ENCODE results near the gene NIBAN1.

The NIBAN1 gene

DNA sequence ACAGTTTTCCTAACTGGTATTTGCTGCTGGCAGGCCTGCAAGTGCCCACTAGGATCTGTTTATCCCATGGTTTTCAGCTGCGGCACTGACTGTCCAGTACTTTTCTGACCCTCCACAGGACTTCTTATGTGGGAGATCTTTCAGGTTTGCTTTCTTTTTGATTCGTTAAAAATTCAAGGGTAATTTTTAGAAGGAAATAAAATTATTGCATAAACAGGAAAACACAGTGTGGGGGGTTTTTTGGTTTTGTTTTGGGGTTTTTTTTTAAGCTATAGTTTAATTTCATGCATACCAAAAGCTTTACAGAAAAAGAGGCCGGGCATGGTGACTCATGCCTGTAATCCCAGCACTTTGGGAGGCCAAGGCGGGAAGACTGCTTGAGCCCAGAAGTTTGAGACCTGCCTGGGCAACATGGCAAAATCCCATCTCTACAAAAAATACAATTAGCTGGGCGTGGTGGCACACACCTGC, 3.6 kb downstream of the NIBAN1 start:
- no peaks in the 10 kb centered on the region for H3K9me3 Mint-ChIP-seq
- no peak overlapping the region for H3K27ac Mint-ChIP-seq
- peaks cover 45% of the 10 kb centered on the region for H3K27me3 Mint-ChIP-seq (ENCODE audit: low read depth)
- no peaks in the 10 kb centered on the region for H3K36me3 Mint-ChIP-seq (ENCODE audit: low read depth)
- TF ChIP-seq CTCF (IDR thresholded peaks at IDR 0.05; ENCODE audit: unreplicated experiment in 3 of 3) = no peak
- H3K4me1 Mint-ChIP-seq = peaks cover 16% of the 10 kb centered on the region
- H3K4me3 Mint-ChIP-seq = no peak overlapping the region

GRCh38 chr1:184966989-184967388, 7.3 kb downstream of the NIBAN1 start:
- TF ChIP-seq CTCF (IDR thresholded peaks at IDR 0.05; ENCODE audit: unreplicated experiment in 3 of 3) = no peak
- H3K36me3 Mint-ChIP-seq (ENCODE audit: low read depth) = no peaks in the 10 kb centered on the region
- no peak overlapping the region for H3K4me3 Mint-ChIP-seq
- H3K27ac Mint-ChIP-seq = no peak overlapping the region
- peaks cover 17% of the 10 kb centered on the region for H3K27me3 Mint-ChIP-seq (ENCODE audit: low read depth)
- H3K9me3 Mint-ChIP-seq = no peaks in the 10 kb centered on the region
- H3K4me1 Mint-ChIP-seq = no peaks in the 10 kb centered on the region

DNA sequence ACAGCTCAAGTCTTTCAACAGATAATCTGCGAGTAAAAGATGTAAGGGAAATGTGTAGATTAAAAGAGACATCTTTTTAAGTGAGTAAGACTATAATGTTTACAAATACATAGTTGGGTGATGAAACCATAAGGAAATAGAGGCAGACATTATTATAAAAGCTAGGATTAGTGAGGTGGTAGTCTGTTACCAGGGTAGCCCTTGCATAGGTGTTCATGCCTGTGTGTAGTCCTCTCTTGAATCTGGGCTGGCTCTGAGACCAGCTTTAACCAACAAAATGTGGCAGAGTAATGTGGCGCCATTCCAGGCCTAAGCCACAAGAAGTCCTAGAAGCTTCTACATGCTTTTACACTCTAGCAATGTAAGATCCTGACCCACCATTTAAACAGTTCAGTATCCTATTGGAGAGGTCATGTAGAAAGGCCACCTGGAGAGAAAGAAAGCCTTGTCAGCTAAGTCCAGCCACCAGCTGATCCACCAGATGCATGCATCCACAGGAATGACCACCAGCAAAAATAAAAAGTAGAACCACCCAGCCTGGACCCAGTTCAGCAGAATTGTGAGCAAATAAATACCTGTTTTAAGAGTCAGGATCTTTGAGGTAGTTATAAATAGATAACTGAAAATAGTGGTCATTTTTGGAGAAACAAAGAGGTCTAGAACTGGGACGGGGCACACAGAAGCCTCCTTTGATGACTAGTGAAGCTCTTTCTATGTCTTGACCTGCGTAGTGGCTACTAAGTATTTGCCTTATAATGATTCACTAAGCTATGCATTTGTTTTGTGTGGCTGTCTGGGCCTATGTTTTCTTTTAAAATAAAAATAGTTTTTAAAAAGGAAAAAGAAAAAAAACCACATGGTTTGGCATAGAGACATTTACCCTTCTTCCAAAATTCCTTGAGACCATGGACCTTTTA, 8.1 kb downstream of the NIBAN1 start:
- Mint-ChIP-seq H3K4me3 (no peak overlapping the region), H3K36me3 (ENCODE audit: low read depth) (no peaks in the 10 kb centered on the region), H3K9me3 (no peaks in the 10 kb centered on the region), H3K4me1 (no peaks in the 10 kb centered on the region), H3K27ac (no peak overlapping the region), H3K27me3 (ENCODE audit: low read depth) (peaks cover 10% of the 10 kb centered on the region)
- TF ChIP-seq CTCF (IDR thresholded peaks at IDR 0.05; ENCODE audit: unreplicated experiment in 3 of 3) = no peak

DNA sequence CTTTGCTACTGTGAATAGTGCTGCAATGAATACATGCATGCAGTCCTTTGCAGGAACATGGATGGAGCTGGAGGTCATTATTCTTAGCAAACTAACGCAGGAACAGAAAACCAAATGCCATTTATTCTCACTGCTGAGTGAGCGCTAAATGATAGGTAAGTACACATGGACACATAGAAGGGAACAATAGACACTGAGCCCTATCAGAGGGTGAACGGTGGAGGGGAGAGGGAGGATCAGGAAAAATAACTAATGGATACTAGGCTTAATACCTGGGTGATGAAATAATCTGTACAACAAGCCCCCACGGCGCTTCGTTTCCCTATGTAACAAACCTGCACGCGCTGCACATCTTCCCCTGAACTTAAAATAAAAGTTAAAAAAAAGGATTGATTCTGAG, 8.9 kb downstream of the NIBAN1 start:
- TF ChIP-seq CTCF (IDR thresholded peaks at IDR 0.05; ENCODE audit: unreplicated experiment in 3 of 3) = no peak
- no peaks in the 10 kb centered on the region for H3K4me1 Mint-ChIP-seq
- H3K4me3 Mint-ChIP-seq = no peak overlapping the region
- H3K27ac Mint-ChIP-seq = no peak overlapping the region
- H3K36me3 Mint-ChIP-seq (ENCODE audit: low read depth) = no peaks in the 10 kb centered on the region
- peaks cover 4% of the 10 kb centered on the region for H3K27me3 Mint-ChIP-seq (ENCODE audit: low read depth)
- no peaks in the 10 kb centered on the region for H3K9me3 Mint-ChIP-seq

DNA sequence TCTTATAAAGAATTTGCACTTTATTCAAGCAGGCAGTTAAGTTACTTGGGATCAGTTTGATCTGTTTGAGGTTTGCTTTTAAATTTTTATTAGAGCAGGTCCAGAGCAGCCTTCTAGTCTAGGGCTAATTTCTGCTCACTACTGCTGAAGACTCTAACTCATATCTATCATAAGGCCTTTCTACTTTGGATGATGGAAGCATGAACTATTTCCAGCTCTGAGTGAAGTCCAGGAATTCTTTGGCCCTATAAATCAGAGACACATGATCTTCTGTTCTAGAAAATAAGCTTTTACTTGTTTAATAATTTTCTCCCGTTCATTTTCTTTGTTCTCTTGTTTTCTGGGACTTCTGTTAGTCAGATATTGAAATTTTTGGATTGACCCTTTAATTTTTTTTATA, 14.7 kb downstream of the NIBAN1 start:
- H3K27ac Mint-ChIP-seq = no peak overlapping the region
- no peaks in the 10 kb centered on the region for H3K36me3 Mint-ChIP-seq (ENCODE audit: low read depth)
- H3K4me1 Mint-ChIP-seq = peaks cover 6% of the 10 kb centered on the region
- H3K27me3 Mint-ChIP-seq (ENCODE audit: low read depth) = peaks cover 6% of the 10 kb centered on the region
- TF ChIP-seq CTCF (IDR thresholded peaks at IDR 0.05; ENCODE audit: unreplicated experiment in 3 of 3) = no peak
- no peak overlapping the region for H3K4me3 Mint-ChIP-seq
- no peaks in the 10 kb centered on the region for H3K9me3 Mint-ChIP-seq

Data from nephron (organoid).